GM23248 (cell line): ENCODE results near the gene GNAS.

Source experiments
- EZH2 ChIP-seq: fragments of 200-600 bp; sonication (generic); IDR thresholded peaks from 2 replicates; pipeline ENCODE4 v1.6.1; 2018; ENCODE audit warnings: antibody characterized with exemption, mild to moderate bottlenecking; ENCODE audit not compliant: insufficient read depth, poor library complexity, severe bottlenecking
- EZH2phosphoT487 ChIP-seq: fragments of 200-600 bp; sonication (generic); IDR thresholded peaks from 2 replicates; pipeline ENCODE4 v1.6.1; 2018; ENCODE audit warnings: antibody characterized with exemption, moderate library complexity, mild to moderate bottlenecking, low read depth; ENCODE audit not compliant: insufficient read depth

DNA sequence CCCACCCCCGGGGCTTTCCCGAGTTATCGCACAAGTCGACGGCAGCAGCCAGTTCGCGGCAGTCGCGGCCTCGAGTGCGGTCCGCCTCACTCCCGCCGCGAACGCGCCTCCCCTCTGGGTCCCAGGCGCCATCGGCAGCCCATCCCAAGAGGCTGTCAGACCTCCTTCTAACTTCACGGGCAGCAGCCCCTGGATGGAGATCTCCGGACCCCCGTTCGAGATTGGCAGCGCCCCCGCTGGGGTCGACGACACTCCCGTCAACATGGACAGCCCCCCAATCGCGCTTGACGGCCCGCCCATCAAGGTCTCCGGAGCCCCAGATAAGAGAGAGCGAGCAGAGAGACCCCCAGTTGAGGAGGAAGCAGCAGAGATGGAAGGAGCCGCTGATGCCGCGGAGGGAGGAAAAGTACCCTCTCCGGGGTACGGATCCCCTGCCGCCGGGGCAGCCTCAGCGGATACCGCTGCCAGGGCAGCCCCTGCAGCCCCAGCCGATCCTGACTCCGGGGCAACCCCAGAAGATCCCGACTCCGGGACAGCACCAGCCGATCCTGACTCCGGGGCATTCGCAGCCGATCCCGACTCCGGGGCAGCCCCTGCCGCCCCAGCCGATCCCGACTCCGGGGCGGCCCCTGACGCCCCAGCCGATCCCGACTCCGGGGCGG is 1.6 kb downstream of the GNAS start:
- TF ChIP-seq EZH2 (no peak), EZH2phosphoT487 (no peak)
